C4-2B (cell line): Measurements from ENCODE around the gene QDPR.
"Not testable (repeated sequence)": the region's sequence is repeated elsewhere in the genome, so short reads cannot be mapped to it uniquely, and the experiment has no call there.

ENCODE experiments used
- ZFX ChIP-seq: fragments of 450-650 bp; IDR thresholded peaks from 2 replicates; pipeline ENCODE4 v1.6.1; 2017
- TF ChIP-seq, protein P1 (sequence below): fragments of 450-650 bp; conservative IDR thresholded peaks from 2 replicates; pipeline ENCODE4 v1.5.1; 2017; ENCODE audit warnings: mild to moderate bottlenecking

DNA sequence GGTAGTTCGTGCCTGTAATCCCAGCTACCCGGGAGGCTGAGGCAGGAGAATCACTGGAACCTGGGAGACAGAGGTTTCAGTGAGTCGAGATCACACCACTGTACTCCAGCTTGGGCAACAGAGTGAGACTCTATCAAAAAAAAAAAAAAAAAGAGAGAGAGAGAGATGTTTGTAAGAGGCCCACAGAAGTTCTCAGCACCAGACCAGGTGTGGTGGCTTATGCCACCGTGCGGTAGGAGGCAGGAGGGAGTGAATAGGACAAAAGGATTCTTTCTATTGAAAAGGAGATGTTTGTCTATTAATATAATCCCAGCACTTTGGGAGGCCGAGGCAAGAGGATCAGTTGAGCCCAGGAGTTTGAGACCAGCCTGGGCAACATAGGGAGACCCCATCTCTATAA lies 25.2 kb upstream of the QDPR start:
- TF ChIP-seq, protein P1, sequence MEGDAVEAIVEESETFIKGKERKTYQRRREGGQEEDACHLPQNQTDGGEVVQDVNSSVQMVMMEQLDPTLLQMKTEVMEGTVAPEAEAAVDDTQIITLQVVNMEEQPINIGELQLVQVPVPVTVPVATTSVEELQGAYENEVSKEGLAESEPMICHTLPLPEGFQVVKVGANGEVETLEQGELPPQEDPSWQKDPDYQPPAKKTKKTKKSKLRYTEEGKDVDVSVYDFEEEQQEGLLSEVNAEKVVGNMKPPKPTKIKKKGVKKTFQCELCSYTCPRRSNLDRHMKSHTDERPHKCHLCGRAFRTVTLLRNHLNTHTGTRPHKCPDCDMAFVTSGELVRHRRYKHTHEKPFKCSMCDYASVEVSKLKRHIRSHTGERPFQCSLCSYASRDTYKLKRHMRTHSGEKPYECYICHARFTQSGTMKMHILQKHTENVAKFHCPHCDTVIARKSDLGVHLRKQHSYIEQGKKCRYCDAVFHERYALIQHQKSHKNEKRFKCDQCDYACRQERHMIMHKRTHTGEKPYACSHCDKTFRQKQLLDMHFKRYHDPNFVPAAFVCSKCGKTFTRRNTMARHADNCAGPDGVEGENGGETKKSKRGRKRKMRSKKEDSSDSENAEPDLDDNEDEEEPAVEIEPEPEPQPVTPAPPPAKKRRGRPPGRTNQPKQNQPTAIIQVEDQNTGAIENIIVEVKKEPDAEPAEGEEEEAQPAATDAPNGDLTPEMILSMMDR, result not testable (repeated sequence)
- TF ChIP-seq ZFX, result not testable (repeated sequence)
